H1 (cell line): ENCODE measurements around the gene LYSMD3. TPM values are rescaled to one million over a fixed set of nuclear protein-coding genes. Genes with fewer than 3 reads are reported as not detected.

ENCODE experiments used
- CTCF ChIA-PET: fragments of 300-600 bp; sonication (Branson Sonifier 250); formaldehyde crosslinking; loops from one replicate; lab custom pipeline; 2021; ENCODE audit not compliant: partially characterized antibody; lab: Charles Lee
- POLR2A ChIA-PET: fragments of 300-600 bp; sonication (Branson Sonifier 250); formaldehyde crosslinking; loops from one replicate; lab custom pipeline; 2021; ENCODE audit warnings: inconsistent platforms; ENCODE audit not compliant: partially characterized antibody; lab: Charles Lee
- DNase-seq, 2 experiments: peaks; one replicate each; pipeline versions ENCODE4 v3.0.0 to v3.0.0-alpha.2; 2010 to 2022; ENCODE audit warnings: low spot score in 2 of 2, low read depth in 1 of 2, mixed read lengths in 1 of 2
- FAIRE-seq: peaks from 2 replicates; lab custom pipeline; 2011; peaks lifted over from hg19 to GRCh38; lab: Jason Lieb, UNC
- H2AFZ ChIP-seq: 2 replicates; pipeline ENCODE4 v1.8.1; 2012; ENCODE audit warnings: low read length, inconsistent platforms
- H2AK5ac ChIP-seq: 2 replicates; pipeline ENCODE4 v1.6.1; 2013; ENCODE audit warnings: low read depth, low read length
- H2BK120ac ChIP-seq: replicated peaks from 2 replicates; pipeline ENCODE3; 2013; ENCODE audit warnings: low read depth, low read length, inconsistent platforms
- H2BK12ac ChIP-seq: 2 replicates; pipeline ENCODE4 v1.6.1; 2013; ENCODE audit warnings: low read depth, low read length
- H2BK15ac ChIP-seq: 2 replicates; pipeline ENCODE4 v1.6.1; 2013; ENCODE audit warnings: low read length
- H2BK20ac ChIP-seq: 2 replicates; pipeline ENCODE4 v1.6.1; 2013; ENCODE audit warnings: low read length
- H2BK5ac ChIP-seq: 2 replicates; pipeline ENCODE4 v1.6.1; 2013; ENCODE audit warnings: low read depth, low read length
- H3K14ac ChIP-seq: 2 replicates; pipeline ENCODE4 v1.6.1; 2013; ENCODE audit warnings: inconsistent platforms; ENCODE audit not compliant: insufficient read length
- H3K18ac ChIP-seq: 2 replicates; pipeline ENCODE4 v1.6.1; 2013; ENCODE audit warnings: low read length; ENCODE audit errors: extremely low read depth
- H3K23ac ChIP-seq: 2 replicates; pipeline ENCODE4 v1.6.1; 2013; ENCODE audit warnings: inconsistent platforms; ENCODE audit not compliant: insufficient read length
- H3K23me2 ChIP-seq: 2 replicates; pipeline ENCODE4 v1.6.1; 2013; ENCODE audit warnings: low read depth, low read length
- H3K27ac ChIP-seq: 2 replicates; pipeline ENCODE4 v1.6.1; 2011; ENCODE audit warnings: low read depth, low read length, inconsistent platforms
- H3K27me3 ChIP-seq, 4 experiments: replicated peaks in 1 of 4; 1 replicate in 1 of 4; 2 replicates in 3 of 4; pipeline versions ENCODE4 v1.6.1 to v1.8.1; 2011 to 2013; ENCODE audit warnings: low read length in 3 of 4, mild to moderate bottlenecking in 3 of 4, inconsistent platforms in 2 of 4, mixed read lengths in 2 of 4, moderate library complexity in 1 of 4; ENCODE audit not compliant: control insufficient read depth in 3 of 4, insufficient read depth in 3 of 4; ENCODE audit errors: extremely low read depth in 1 of 4
- H3K36me3 ChIP-seq, 4 experiments: 2 replicates each; pipeline versions ENCODE4 v1.6.1 to v1.8.1; 2011 to 2013; ENCODE audit warnings: mild to moderate bottlenecking in 4 of 4, low read length in 3 of 4, moderate library complexity in 2 of 4, control low read depth in 1 of 4, inconsistent platforms in 1 of 4; ENCODE audit not compliant: insufficient read depth in 4 of 4, control insufficient read depth in 2 of 4
- H3K4ac ChIP-seq: replicated peaks from 2 replicates; pipeline ENCODE3; 2013; ENCODE audit warnings: low read length, low read depth, mixed read lengths, inconsistent platforms; ENCODE audit not compliant: insufficient read length
- H3K4me1 ChIP-seq, 4 experiments: replicated peaks in 1 of 4; 1 replicate in 1 of 4; 2 replicates in 3 of 4; pipeline versions ENCODE4 v1.6.1 to v1.8.1; 2011 to 2013; ENCODE audit warnings: low read length in 3 of 4, inconsistent platforms in 2 of 4, mixed read lengths in 1 of 4; ENCODE audit not compliant: insufficient read depth in 4 of 4, control insufficient read depth in 3 of 4
- H3K4me2 ChIP-seq, 2 experiments: 2 replicates each; pipeline versions ENCODE4 v1.6.1 to v1.8.1; 2011 to 2013; ENCODE audit warnings: low read depth in 2 of 2, low read length in 2 of 2, control low read depth in 1 of 2, inconsistent platforms in 1 of 2, mild to moderate bottlenecking in 1 of 2; ENCODE audit not compliant: insufficient read depth in 1 of 2
- H3K4me3 ChIP-seq, 4 experiments: fragments of 200-600, 300-600 bp in 1 of 4; sonication (generic), shearing (Covaris generic), sonication (Bioruptor Twin) in 1 of 4; 2 replicates each; pipeline versions ENCODE4 v1.5.1 to v1.8.1; 2011 to 2016; ENCODE audit warnings: low read length in 4 of 4, low read depth in 3 of 4, control low read depth in 2 of 4, inconsistent platforms in 2 of 4, mild to moderate bottlenecking in 2 of 4, mixed read lengths in 1 of 4, moderate library complexity in 1 of 4; ENCODE audit not compliant: insufficient read depth in 2 of 4; ENCODE audit errors: extremely low read depth in 1 of 4
- H3K56ac ChIP-seq: replicated peaks from 2 replicates; pipeline ENCODE3; 2013; ENCODE audit warnings: low read depth, mild to moderate bottlenecking, mixed read lengths, low read length, inconsistent platforms; ENCODE audit not compliant: insufficient read length
- H3K79me1 ChIP-seq: 2 replicates; pipeline ENCODE4 v1.6.1; 2013; ENCODE audit warnings: low read depth, low read length, control low read depth
- H3K79me2 ChIP-seq, 2 experiments: 2 replicates each; pipeline versions ENCODE4 v1.6.1 to v1.8.1; 2012 to 2013; ENCODE audit warnings: low read length in 2 of 2, mild to moderate bottlenecking in 2 of 2, inconsistent platforms in 1 of 2; ENCODE audit not compliant: insufficient read depth in 2 of 2, control insufficient read depth in 1 of 2
- H3K9ac ChIP-seq, 4 experiments: replicated peaks in 1 of 4; 1 replicate in 1 of 4; 2 replicates in 3 of 4; pipeline versions ENCODE4 v1.6.1 to v1.8.1; 2011 to 2013; ENCODE audit warnings: low read depth in 3 of 4, low read length in 3 of 4, control low read depth in 2 of 4, mild to moderate bottlenecking in 2 of 4, moderate library complexity in 2 of 4, inconsistent platforms in 1 of 4; ENCODE audit errors: extremely low read depth in 1 of 4
- H3K9me3 ChIP-seq, 2 experiments: 2 replicates each; pipeline versions ENCODE4 v1.6.1 to v1.8.1; 2012 to 2013; ENCODE audit warnings: mild to moderate bottlenecking in 2 of 2, moderate library complexity in 2 of 2, control low read depth in 1 of 2, inconsistent platforms in 1 of 2, low read depth in 1 of 2, low read length in 1 of 2, mixed read lengths in 1 of 2; ENCODE audit not compliant: insufficient read depth in 2 of 2
- H4K20me1 ChIP-seq, 2 experiments: replicated peaks in 1 of 2; 2 replicates each; pipeline versions ENCODE3 to v1.8.1; 2011 to 2013; ENCODE audit warnings: inconsistent platforms in 2 of 2, low read length in 2 of 2, mild to moderate bottlenecking in 1 of 2; ENCODE audit not compliant: insufficient read depth in 2 of 2, control insufficient read depth in 1 of 2
- H4K5ac ChIP-seq: 2 replicates; pipeline ENCODE4 v1.6.1; 2013; ENCODE audit warnings: low read length, low read depth, mixed read lengths, inconsistent platforms; ENCODE audit not compliant: insufficient read length
- H4K8ac ChIP-seq: 2 replicates; pipeline ENCODE4 v1.8.0; 2013; ENCODE audit warnings: mild to moderate bottlenecking, moderate library complexity, low read length, inconsistent platforms; ENCODE audit not compliant: insufficient read depth; ENCODE audit errors: extremely low read depth
- H4K91ac ChIP-seq: replicated peaks from 2 replicates; pipeline ENCODE3; 2013; ENCODE audit warnings: low read length, mixed read lengths, inconsistent platforms; ENCODE audit not compliant: insufficient read length
- WGBS, 2 experiments: shearing (Covaris generic) in 1 of 2; methylation state at CpG; one replicate each; pipeline versions ENCODE4 v1.1.6 to v1.1.7; 2013 to 2015; ENCODE audit warnings: low lambda C conversion rate in 2 of 2, mixed read lengths in 2 of 2, inconsistent platforms in 1 of 2, low coverage in 1 of 2, missing lambda C conversion rate in 1 of 2; ENCODE audit not compliant: insufficient replicate concordance in 2 of 2, insufficient coverage in 1 of 2, insufficient read length in 1 of 2; ENCODE audit errors: extremely low coverage in 1 of 2, missing lambda C conversion rate in 1 of 2; 5-methylcytosine and 5-hydroxymethylcytosine counted together
- polyA plus RNA-seq, 7 experiments: library from polyadenylated mRNA; depleted of rRNA in 3 of 7; stranded (reverse) in 5 of 7; unstranded in 2 of 7; fragments of >200 nt in 5 of 7; fragments of 200-250 nt in 2 of 7; gene quantifications; 1 replicate in 5 of 7; 2 replicates in 1 of 7; 4 replicates in 1 of 7; pipeline versions ENCODE4 v1.2.1 to v1.2.3, GENCODE V29; 2011 to 2013; ENCODE audit warnings: missing spikeins in 2 of 7, mixed read lengths in 2 of 7
- total RNA-seq: library from RNA; stranded (reverse); fragmentation: NEBNext Ultra II Directional; extraction: Animal tissue kit (Norgen Biotek cat#: 25700); gene quantifications from 2 replicates; pipeline ENCODE4 v1.2.1, GENCODE V29; 2021
- TF ChIP-seq, protein P1 (sequence below): IDR thresholded peaks from 2 replicates; pipeline ENCODE4 v1.6.1; 2011; ENCODE audit warnings: low read length, improper control_type of control experiment

LYSMD3 gene
- total and polyA plus RNA-seq, 2 of the 8 experiments (the other 6 are each of a cell fraction or from before 2014, with no cell fraction given) = 3.7 to 14.9 TPM

DNA sequence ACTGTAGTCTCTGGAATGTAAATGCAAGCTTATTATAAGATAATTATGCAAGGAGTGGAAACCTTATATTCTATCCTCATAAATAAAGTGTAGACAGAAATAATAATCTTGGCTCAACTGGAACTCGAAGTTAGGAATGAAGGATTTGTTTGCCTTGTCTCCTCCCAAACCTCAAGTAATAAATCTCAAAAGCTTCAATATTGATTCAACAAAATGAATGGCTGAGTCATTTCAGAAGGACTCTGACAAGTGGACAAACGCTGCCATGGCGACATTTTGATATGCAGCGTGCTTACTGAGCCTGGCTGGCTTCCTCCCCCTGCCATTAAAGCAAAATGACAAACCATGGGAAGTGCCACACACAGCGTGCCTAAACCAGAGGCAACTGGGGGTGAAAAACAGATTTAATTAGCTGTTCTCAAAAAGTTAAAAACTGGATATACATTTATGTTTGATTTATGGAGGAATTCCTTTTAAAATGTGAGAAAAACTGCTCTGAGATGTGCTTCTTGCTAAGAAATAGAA is 18.7 kb upstream of the LYSMD3 start:
- Histone ChIP-seq H4K91ac (no peak overlapping the region), H3K4me1 (peaks cover 0 to 5% (median 3%) of the 10 kb centered on the region in 4 experiments; a peak in 3 of 7 replicates), H3K9ac (no peak overlapping the region), H2BK12ac (no peak overlapping the region), H3K14ac (no peak overlapping the region), H3K79me2 (no peaks in the 10 kb centered on the region), H2BK15ac (no peak overlapping the region), H2BK120ac (no peak overlapping the region), H4K20me1 (no peaks in the 10 kb centered on the region), H3K18ac (no peak overlapping the region), H2BK20ac (no peak overlapping the region), H3K4me3 (no peak overlapping the region), H4K8ac (no peak overlapping the region), H3K4ac (no peak overlapping the region), H3K27ac (no peak overlapping the region), H2AFZ (no peak overlapping the region), H3K79me1 (no peaks in the 10 kb centered on the region), H3K23ac (no peak overlapping the region), H3K56ac (no peak overlapping the region), H2AK5ac (no peak overlapping the region), H3K4me2 (no peak overlapping the region), H2BK5ac (no peak overlapping the region), H3K9me3 (no peaks in the 10 kb centered on the region), H4K5ac (peak overlapping the region; percentile 80), H3K27me3 (no peaks in the 10 kb centered on the region), H3K36me3 (no peaks in the 10 kb centered on the region), H3K23me2 (no peaks in the 10 kb centered on the region)
- 66% methylated on average over 5 of the region's 5 CpGs; no CpG with 5 or more reads in 1 of the 2 experiments for WGBS, 2 experiments
- no peak for DNase-seq
- ChIA-PET POLR2A (interaction anchor here (1.5 to 1.6 kb wide), 2 partner anchors 10 to 11 kb away, joined by 5 to 6 read pairs; no protein-coding TSS in a partner anchor), CTCF (interaction anchor here (1.6 kb wide), 1 partner anchor 18 kb away, joined by 4 read pairs; no protein-coding TSS in a partner anchor)
- peak; percentile 73 for FAIRE-seq
- TF ChIP-seq, protein P1, sequence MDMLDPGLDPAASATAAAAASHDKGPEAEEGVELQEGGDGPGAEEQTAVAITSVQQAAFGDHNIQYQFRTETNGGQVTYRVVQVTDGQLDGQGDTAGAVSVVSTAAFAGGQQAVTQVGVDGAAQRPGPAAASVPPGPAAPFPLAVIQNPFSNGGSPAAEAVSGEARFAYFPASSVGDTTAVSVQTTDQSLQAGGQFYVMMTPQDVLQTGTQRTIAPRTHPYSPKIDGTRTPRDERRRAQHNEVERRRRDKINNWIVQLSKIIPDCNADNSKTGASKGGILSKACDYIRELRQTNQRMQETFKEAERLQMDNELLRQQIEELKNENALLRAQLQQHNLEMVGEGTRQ = no peak
